Neural crest cell (in vitro differentiated cells): Measurements from ENCODE around the gene IFITM5. TPM values are rescaled to one million over a fixed set of nuclear protein-coding genes. Genes with fewer than 3 reads are reported as not detected.
A peak's percentile ranks its signal among the peaks of the same experiment; 100 is the strongest.
"Not testable (repeated sequence)": the region's sequence is repeated elsewhere in the genome, so short reads cannot be mapped to it uniquely, and the experiment has no call there.

Experiments
- DNase-seq: peaks from one replicate; pipeline ENCODE4 v3.0.0; 2021; ENCODE audit warnings: low read depth, mixed read lengths, low spot score
- H3K27ac Mint-ChIP-seq: one replicate; pipeline ENCODE4 v1.8.0; 2021; ENCODE audit warnings: mild to moderate bottlenecking, mixed read lengths; ENCODE audit not compliant: unreplicated experiment
- H3K27me3 Mint-ChIP-seq: 2 replicates; pipeline ENCODE4 v1.8.0; 2021; ENCODE audit warnings: low read depth, mild to moderate bottlenecking, mixed read lengths
- H3K36me3 Mint-ChIP-seq: 2 replicates; pipeline ENCODE4 v1.8.0; 2021; ENCODE audit warnings: low read depth, mild to moderate bottlenecking, mixed read lengths
- H3K4me1 Mint-ChIP-seq: 2 replicates; pipeline ENCODE4 v1.8.0; 2021; ENCODE audit warnings: mixed read lengths
- H3K4me3 Mint-ChIP-seq: one replicate; pipeline ENCODE4 v1.8.0; 2021; ENCODE audit warnings: mild to moderate bottlenecking, mixed read lengths
- H3K9me3 Mint-ChIP-seq: 2 replicates; pipeline ENCODE4 v1.8.0; 2021; ENCODE audit warnings: mixed read lengths
- CTCF ChIP-seq: fragments of 200-600 bp; sonication (generic); conservative IDR thresholded peaks from 2 replicates; pipeline ENCODE4 v1.5.0; 2021; ENCODE audit warnings: antibody characterized with exemption, mild to moderate bottlenecking
- total RNA-seq: library from RNA; stranded (reverse); gene quantifications from 2 replicates; pipeline ENCODE4 v1.2.1, GENCODE V29; 2021

Gene IFITM5
- total RNA-seq, 1 donor from 2014 or later = not detected

- Mint-ChIP-seq H3K4me3 (no peak overlapping the region), H3K27me3 (no peaks in the 10 kb centered on the region), H3K27ac (no peak overlapping the region), H3K36me3 (no peaks in the 10 kb centered on the region), H3K4me1 (peaks cover 52% of the 10 kb centered on the region), H3K9me3 (no peaks in the 10 kb centered on the region)
- no peak for DNase-seq
- TF ChIP-seq CTCF = no peak
Observed at GRCh38 chr11:332651-333480, 33.5 kb upstream of the IFITM5 start.

GRCh38 chr11:331358-332060 is 32.2 kb upstream of the IFITM5 start:
- Mint-ChIP-seq H3K9me3 (no peaks in the 10 kb centered on the region), H3K4me1 (peaks cover 50% of the 10 kb centered on the region), H3K27ac (no peak overlapping the region), H3K4me3 (no peak overlapping the region), H3K27me3 (no peaks in the 10 kb centered on the region), H3K36me3 (no peaks in the 10 kb centered on the region)
- no peak for DNase-seq
- TF ChIP-seq CTCF = no peak

GRCh38 chr11:330694-331357 is 31.5 kb upstream of the IFITM5 start:
- H3K4me1 Mint-ChIP-seq = peaks cover 48% of the 10 kb centered on the region
- TF ChIP-seq CTCF = no peak

GRCh38 chr11:330307-330693 is 31.0 kb upstream of the IFITM5 start:
- no peaks in the 10 kb centered on the region for H3K36me3 Mint-ChIP-seq
- no peak for TF ChIP-seq CTCF
- H3K9me3 Mint-ChIP-seq = no peaks in the 10 kb centered on the region

More at GRCh38 chr11:330694-331357, 31.5 kb upstream of the IFITM5 start:
- Mint-ChIP-seq H3K9me3 (no peaks in the 10 kb centered on the region), H3K27ac (no peak overlapping the region), H3K36me3 (no peaks in the 10 kb centered on the region), H3K4me3 (no peak overlapping the region), H3K27me3 (no peaks in the 10 kb centered on the region)
- no peak for DNase-seq

GRCh38 chr11:329886-330253 is 30.5 kb upstream of the IFITM5 start:
- no peak for TF ChIP-seq CTCF
- no peaks in the 10 kb centered on the region for H3K36me3 Mint-ChIP-seq
- DNase-seq = no peak
- H3K4me1 Mint-ChIP-seq = peaks cover 45% of the 10 kb centered on the region
- no peaks in the 10 kb centered on the region for H3K27me3 Mint-ChIP-seq
- H3K27ac Mint-ChIP-seq = no peak overlapping the region
- no peaks in the 10 kb centered on the region for H3K9me3 Mint-ChIP-seq
- no peak overlapping the region for H3K4me3 Mint-ChIP-seq

More at GRCh38 chr11:330307-330693, 31.0 kb upstream of the IFITM5 start:
- Mint-ChIP-seq H3K27ac (peak overlapping the region; percentile 75), H3K27me3 (no peaks in the 10 kb centered on the region), H3K4me1 (peaks cover 44% of the 10 kb centered on the region), H3K4me3 (no peak overlapping the region)
- no peak for DNase-seq

- H3K27me3 Mint-ChIP-seq = not testable (repeated sequence)
Observed at GRCh38 chr11:328516-329100, 29.3 kb upstream of the IFITM5 start.

More at GRCh38 chr11:328516-329100, 29.3 kb upstream of the IFITM5 start:
- peaks cover 41% of the 10 kb centered on the region for H3K4me1 Mint-ChIP-seq
- DNase-seq, H3K4me3 Mint-ChIP-seq, H3K27ac Mint-ChIP-seq, H3K9me3 Mint-ChIP-seq, H3K36me3 Mint-ChIP-seq: not testable (repeated sequence)
